NCI-H1417 treated with DMSO at 0.1 percent for 48 hours (cell line): Measurements from ENCODE around the gene TEX35.

Experiments
- DNase-seq: peaks from one replicate; lab custom pipeline; 2025; lab: John Stamatoyannopoulos, UW

TEX35 gene

DNA sequence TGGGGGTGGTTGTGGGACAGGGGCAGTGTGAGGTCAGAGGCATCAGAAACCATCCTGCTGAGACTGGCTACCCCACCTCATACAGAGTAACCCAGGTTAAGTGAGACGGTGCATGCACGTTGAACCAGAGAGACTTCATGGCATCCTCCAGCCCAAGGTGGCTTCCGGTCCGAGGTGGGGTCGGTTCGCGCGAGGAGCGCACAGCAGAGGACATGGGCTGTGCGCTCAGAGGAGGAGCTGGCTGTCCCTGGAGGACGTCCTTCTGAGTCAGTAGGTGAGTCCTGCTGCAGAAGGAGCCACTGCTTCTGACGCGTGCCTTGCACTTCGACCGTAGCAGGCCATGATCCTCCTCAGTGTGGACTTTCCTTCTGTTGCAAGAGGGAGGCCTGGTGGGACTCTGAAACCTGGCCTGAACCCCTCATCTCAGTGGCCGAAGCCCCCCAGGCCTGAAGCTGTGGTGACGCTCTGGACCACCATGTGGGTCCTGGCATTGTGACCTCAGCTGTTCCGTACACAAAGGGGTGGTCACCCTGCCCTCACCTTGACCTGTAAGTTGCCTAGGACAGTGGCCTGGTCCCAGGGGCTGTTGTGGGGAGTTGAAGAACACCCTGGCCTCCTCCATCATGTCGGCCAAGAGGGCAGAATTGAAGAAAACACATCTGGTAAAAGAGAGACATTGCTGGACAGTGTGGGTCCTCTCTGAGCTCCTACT, at the start of gene TEX35:
Gene TEX35 (plus strand): TSS at position 544 of the 712 bp plus-strand sequence. CDS start 80 bp downstream, at position 624.
- DNase-seq: no peak

DNA sequence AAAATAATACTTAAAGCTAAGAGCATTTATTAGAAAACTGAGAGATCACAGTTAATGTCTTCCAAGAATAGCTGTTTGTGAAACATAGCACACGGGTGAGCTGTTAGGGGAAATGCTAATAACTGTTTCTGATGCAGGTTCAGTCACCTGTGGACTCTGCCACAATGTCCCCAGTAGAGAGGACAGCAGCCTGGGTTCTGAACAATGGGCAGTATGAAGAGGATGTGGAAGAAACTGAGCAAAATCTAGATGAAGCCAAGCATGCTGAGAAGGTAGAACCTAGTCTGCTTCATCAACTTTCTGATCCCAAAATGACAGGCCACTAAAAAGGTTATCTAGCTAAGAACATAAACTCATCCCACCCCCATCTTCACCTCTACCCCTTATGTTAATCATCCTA, 48.8 kb upstream of the TEX35 start:
- no peak for DNase-seq

DNA sequence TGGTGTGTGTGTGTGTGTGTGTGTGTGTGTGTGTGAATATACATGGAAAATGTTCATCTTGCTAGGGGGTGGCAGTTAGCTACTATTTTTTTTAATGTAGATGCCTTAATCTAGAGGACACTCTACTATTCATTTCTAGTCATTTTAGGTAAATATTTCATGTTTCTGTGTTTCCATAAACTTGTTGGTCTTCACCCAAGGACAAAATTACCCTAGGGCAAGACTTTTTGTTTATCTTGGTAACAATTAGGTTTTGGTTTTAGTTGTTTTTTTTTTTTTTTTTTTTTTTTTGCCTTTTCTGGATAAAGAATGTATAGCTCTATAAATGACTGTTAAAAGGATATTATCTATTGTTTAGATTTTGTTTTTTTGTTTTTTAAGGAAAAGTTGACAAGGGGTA, 48.3 kb upstream of the TEX35 start:
- DNase-seq: no peak

DNA sequence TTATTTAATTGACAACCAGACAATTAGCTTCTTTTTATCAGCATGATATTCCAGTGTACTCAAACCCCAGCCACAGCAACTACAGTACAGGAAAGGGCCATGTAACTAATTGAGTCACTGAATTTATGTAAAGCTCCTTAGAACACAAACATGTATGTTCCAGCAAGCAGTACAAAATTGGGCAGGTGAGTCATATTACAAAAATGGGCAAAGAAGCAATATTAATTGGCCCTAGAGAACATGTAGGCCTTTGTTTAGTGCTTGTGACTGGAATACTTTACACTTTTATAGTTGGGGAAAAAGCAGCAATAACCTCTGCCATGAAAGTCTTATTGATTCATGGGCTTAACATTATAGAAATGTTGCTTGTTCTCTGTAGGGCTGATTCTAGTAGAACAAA, 47.9 kb upstream of the TEX35 start:
- no peak for DNase-seq

DNA sequence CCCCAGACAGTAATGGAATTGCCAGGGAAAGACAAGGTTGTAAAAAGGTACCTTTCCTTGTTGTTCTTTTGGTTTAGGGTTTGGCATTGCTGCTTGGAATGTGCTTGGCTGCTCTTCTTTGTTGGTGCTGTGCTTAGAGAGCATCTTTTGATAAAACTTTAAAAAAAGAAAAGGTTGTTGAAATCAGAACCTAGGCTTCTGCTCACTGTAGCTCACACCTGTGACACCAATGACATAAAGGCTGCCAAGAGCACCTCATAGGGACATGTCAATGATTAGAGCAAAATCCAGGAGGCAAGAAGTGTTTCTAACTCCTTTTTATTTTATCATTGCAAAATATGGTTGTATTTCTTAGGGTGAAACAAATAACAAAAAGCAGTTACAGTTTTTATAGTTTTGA, 45.1 kb upstream of the TEX35 start:
- DNase-seq: no peak

DNA sequence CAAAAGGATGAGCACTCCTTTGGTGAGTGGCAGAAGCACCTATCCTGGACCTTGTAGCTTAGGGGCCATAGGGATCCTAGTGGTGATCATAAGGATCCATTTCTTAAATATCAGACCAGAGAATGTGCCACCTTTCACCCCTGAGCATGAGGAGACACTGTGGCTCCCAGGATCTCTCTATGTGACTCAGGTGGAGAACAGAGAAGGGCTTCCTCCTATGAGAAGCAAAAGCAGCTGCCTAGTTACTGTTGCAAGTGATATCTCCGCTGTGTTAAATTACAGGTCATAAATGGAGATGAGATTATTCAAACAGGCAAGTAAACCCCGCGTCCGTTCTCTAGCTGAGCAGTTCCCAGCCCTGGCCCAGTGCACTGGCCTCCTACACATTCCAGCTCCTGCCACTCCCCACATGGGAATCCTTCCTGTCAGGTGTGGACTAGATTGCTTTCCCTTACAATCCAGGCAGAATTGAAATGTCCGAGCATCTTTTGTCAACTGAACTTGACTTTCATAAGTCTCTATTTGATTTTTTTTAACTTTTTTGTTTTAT, 42.4 kb upstream of the TEX35 start:
- no peak for DNase-seq

DNA sequence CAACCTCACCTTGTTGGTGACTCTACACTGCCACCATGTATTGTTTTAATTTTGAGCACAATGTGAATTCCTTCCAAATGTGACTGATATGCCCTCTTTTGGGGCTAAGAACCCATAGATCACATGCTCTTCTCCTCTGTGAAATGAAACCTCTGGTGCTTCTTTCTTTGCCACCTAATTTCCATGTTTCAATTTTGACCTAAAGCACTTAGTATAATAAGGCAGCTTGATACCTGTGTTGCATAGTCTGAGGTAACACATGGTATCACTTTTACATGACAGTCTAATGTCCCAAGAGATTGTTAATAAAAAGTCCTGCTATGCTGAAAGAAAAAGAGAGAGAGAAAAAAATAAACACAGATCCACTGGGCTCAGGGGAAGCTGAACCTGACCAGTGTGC, 40.4 kb upstream of the TEX35 start:
- DNase-seq: no peak

DNA sequence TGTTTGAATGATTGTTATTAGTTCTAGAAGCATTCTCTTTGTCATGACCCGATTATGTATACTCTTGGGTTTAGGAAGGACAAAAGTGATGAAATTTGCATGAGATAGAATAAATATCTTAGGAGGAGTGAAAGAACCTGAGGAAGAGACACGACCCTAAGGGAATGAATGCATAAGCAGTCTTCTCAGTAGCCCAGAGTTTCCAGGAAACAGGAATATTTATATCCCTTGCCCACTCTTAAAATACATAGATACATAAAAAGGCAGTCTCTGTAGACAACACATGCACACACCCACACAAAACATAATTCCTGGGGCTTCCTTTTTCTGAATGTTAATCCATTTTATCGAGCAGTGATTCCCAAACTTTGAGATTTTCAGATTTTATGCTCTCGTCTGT, 35.5 kb upstream of the TEX35 start:
- DNase-seq: no peak

DNA sequence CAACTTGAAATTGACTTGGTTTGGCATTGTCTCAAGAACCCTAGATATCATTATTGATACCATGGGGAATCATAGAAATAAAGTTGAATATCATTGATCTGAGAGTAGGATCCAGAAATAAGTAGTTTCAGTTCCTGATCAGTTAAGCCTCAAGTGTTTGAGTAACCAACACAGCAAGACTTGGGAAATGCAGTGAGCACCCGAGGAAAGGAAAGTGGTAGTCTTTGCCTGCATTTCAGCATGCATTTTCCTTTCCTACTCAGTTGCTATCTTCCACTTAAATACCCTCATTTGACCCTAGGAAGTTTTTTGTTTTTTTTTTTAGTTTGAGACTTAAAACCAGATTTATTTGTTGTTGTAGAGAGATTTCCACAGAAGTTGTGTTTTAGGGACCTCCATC, 35.1 kb upstream of the TEX35 start:
- DNase-seq: no peak

DNA sequence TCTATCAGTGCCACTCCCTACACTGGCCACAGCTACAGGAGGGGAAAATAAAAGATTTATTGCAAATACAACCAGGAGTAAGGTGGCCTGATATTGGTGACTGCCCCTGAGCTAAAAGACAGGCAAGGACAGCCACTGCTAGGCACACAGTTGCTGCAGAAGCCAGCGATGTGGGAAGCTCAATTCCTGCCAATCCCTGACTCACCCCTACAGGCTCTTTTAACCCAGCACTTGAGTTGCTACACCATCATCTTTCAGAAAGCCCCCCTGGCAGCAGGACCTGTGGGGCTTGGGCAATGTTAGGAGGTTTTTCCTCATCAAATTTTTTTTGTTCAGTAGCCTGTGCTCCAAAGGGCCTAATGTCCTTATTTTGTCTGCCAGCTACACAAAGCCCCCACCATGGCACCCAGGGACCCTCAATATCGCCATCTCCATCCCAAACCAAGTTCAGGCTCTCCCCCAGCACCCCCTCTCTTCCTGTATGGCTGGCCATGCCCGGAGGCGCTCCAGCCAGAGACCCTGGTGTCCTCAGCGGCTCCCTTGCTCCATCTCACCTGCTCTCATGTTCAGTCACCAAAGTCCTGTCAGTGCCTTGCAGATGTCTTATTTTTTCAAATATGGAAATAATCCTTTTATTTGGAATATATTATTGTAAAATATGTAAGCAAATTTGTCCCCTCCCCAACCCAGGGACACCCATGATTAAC, 29.5 kb upstream of the TEX35 start:
- no peak for DNase-seq

DNA sequence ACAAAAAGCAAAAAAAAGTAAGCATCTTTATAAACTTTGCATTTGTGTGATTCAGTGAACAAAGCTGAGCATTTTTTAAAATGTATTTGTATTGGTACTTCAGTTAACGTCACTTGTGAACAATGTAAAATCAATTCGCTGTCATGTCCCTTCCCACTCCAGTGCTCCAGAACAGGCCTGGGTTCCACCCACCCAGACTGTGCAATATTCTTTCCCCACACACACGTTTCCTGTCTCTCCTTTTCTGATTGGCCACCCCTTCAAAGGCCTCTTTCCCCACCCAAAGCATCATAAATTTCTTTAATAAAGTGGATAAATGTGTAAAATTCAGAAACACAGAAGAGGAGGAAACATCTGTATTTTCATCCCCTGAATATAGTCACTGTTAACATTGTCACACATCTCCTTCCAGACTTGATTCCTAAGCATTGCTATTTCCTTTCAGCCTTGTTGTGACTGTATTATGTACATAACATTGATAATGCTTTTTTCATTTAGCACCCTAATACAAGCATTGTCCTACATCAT, 28.1 kb upstream of the TEX35 start:
- DNase-seq: no peak

DNA sequence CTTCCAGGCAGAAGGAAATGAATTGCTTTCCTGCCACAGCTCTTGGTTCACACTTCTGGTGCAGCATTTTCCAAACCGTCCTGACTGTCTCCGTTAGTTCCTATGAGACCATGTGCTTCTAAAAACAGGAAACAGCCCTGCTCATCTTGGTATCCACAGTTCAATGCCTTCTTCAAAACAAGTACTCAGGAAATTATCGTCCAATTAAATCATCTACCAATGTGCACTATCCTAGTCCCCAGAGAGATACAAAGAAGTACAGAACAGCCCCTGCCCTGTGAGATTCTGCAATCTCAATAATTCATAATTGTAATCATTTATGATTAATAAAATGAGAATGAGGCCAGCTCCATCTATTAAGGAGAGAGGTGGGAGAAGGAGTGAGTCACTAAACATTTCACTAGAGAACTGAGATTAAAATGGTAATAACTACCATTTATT, 27.3 kb upstream of the TEX35 start:
- DNase-seq: no peak

DNA sequence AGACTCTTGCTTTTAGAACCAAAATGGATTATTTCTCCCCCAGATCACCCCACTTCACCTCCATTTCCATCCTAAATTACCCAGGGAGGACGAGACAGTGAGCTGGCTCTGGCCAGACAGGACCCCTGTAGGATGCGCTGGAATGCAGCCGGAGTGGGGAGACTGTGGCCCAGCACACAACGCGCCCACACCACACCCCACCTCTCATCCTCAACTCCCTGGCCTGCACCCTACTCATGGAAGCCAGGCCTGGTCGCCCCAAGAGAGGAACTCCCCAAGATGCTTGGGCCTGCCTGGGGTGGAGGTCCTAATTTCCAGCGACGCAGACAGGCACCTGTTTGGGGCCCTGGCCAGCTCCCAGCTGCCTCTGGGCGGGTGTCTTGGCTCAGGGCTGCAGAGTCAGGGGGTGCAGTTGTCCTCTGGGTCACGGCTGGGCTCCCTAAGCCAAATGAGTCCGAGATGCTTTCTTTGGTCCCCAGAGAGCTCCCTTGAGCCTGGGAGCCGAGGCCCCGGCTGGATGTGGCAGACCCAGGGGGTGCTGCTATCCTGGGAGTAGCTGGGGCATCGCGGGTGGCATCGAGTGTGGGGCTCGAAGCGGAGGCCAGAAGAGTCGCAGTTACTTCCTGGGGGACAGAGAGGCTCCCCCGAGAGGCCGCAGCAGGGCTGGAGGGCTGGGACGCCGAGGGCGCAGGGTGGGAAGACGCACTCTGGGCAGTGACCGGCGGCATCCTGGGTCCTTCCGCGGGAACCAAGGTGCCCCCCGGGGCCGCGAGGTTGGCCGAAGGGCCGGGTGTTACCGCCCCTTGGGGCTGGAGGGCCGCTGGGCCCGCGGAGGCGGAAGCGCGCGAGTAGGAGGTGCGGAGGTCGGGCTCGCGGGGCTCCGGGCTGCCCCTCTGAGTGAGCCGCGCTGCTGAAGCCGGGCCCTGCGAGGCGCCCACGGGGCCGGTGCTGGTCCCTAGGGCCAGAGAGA, 26.5 kb upstream of the TEX35 start:
- DNase-seq: no peak

DNA sequence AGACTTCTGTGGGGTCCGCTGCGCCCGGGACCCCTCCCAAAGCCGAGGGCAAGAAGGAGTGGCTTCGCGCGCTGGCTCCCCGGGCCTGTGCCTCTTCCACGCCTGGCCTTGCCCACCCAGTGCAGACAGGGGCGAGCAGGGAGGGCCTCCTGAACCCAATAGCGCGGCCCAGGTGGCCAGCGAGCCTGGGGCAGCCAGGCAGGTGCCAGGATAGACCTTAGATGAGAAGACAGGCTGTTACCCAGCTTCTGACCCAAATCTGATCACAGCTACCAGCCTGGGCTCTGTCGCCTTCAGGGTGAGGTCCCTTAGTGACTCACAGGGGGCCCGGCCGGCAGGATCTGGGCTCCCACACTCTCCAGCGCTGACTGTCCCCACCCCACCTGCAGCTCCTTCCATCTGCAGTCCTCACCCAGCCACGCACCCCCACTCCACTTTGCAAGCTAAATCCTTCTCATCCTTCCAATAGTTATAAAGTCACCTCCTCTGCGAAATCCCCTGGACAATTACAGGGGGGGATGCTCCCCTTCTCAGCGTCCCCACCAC, 25.8 kb upstream of the TEX35 start:
- no peak for DNase-seq

DNA sequence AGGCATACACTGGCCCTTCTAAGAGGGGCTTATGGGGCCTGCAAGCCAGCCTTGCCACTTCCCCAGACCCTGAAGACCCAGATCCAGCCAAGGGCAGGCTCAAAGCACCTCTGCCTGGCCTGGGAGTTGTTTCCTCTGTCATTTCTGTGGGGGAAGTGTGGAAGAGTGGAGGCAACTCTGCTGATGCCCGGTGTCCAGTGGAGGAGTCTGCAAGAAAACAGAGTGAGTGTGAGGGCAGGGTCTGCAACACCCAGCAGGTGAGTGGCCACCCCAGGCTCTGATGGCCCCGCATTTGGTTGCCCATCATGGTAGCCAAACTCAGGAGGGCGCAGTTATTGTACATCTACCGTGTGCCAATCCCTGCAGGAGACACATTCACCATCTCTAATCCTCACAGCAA, 24.5 kb upstream of the TEX35 start:
- DNase-seq: no peak

DNA sequence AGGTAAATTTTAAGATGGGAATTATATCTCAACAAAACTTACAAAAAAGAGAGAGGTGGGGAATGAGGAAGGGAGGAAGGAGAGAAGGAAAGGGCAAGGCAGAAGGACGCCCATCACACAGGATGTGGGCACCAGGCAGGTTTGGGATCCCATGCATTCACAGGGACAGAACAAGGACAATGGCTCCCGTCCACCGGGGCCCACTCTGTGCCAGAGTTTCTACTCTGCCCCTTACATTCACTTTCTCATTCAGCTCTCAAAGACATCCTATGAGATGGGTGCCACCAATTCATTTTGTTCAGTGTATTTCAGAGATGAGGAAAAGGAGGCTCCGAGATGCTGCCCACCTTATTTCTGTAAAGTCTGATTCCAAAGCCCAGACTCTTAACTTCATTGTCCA, 23.5 kb upstream of the TEX35 start:
- no peak for DNase-seq

DNA sequence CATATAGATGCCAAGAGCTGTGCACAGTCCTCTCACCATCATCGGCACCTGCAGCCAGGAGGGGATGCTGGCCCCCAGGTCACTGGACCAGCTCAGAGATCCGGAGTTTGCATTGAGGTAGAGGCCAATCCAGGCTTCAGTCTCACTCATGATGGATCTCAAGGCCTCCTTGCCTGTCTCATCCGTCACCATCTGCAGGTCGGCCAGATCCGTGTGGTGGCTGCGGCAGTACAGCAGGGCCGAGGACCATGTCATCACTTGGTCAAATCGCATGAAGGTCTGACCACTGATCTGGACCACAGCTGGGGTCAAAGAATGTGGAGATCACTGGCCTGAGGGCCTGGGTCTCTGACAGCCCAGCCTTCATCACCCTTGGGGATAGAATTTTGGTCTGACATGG, 22.8 kb upstream of the TEX35 start:
- no peak for DNase-seq

DNA sequence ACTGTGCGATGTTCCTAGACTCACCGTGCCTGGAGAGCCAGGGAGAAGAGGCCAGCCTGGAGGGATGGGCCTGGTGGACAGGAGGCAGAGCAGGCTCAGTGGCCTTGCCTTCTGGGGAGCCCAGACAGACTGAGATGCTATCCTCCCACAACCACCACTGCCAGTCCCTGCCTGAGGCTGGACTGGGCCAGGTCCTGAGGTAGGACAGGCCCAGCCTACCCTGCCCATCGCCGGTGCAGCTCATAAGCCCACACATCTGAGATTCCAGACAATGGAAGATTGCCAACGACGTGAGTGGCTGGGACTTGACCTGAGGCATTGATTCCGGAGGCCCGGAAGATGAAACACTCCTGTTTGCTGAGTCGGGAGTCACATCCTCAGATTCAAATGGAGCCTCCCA, 21.9 kb upstream of the TEX35 start:
- DNase-seq: no peak

DNA sequence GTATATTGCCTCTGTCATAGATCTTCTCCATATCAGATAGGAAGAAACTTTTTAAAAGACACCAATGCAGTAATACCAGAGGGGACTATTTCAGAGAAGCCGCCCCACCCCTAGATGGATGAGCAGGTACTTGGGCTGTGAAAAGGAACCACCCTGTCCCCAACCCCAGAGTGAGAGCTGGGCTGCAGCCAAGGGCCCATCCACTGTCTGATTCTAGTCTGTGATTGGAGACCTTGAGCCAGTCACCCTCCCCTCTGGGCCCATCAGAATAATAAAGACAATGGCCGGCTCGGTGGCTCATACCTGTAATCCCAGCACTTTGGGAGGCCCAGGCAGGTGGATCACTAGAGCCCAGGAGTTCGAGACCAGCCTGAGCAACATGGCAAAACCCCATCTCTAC, 21.2 kb upstream of the TEX35 start:
- no peak for DNase-seq

DNA sequence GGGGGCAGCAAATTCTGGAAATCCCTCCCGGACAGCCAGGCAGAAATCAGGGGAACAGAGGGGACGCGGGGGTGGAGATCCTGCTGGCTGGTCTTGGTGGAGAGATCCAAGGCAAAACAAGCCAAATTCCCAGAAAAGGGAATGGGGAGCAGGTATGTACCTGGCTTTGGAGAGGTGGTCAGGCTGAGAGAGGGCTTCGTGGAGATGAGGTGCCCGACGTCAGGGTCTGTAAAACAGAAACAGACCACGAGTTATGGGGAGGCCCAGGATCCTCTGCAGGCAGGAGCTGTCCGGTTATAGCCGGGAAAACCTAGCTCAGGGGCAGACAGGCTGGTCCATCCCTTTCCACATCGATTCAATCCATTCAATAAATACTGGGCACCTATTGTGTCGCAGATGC, 20.6 kb upstream of the TEX35 start:
- no peak for DNase-seq

DNA sequence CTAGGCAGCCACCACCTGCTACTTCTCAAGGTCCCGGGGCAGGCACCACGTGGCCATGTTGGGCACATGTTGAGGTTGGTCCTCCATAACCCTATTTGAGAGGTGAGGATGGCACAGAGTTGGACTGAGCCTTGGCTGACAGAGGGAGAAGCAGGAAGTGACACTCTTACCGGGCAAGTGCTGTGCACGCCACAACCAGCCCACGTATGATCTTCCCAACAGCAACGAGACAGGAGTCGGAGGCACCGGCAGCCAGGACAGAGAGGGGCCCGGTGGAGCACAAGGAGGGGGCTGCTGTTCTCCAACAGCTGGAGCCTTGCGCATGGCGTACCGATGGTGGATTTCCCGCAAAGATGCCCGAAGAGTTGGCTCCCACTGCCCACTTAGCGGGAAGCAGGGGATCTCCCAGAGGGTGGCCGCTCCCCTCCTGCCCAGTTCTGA, 19.6 kb upstream of the TEX35 start:
- DNase-seq: no peak

DNA sequence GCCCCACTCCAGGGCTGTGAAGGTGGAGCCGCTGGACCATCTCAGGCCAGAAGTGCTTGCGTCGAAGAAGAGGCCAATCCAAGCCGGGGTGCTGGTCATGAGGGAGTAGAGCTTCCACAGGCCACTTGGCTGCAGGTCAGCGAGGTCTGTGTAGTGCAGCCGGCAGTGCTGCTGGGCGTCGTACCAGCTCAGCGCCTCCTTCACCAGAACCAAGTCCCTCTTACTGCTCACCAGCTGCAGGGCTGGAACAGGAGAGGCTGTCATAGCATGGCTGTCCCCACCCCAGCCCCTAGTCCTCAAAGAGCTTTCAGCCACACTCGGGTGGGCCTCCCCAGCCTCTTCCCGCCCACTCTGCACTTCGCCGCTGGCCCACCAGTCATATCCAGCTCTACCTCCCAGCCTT, 18.3 kb upstream of the TEX35 start:
- no peak for DNase-seq
